IMR-90 (cell line): ENCODE results near the gene CCR5. TPM values are rescaled to one million over a fixed set of nuclear protein-coding genes. Genes with fewer than 3 reads are reported as not detected.
"Not testable (repeated sequence)": the region's sequence is repeated elsewhere in the genome, so short reads cannot be mapped to it uniquely, and the experiment has no call there.

Source experiments
- ATAC-seq: fragments of 200-7000 bp; cut with Tn5 transposase; 2 replicates; pipeline ENCODE4 v1.9.1; 2020; ENCODE audit warnings: low read depth, mild to moderate bottlenecking, moderate library complexity
- BruUV-seq: library from RNA; stranded (reverse); fragments of 400-500 nt; replicated peaks from 2 replicates; lab custom pipeline; 2021; lab: Mats Ljungman, UMichigan
- CTCF ChIA-PET: fragments of 300-600 bp; formaldehyde crosslinking; extraction: SDS; loops from one replicate; lab custom pipeline; 2021; ENCODE audit warnings: antibody characterized with exemption; lab: Yijun Ruan, JAX
- POLR2A ChIA-PET: fragments of 300-600 bp; sonication (Branson Sonifier 250); formaldehyde crosslinking; loops from one replicate; lab custom pipeline; 2022; ENCODE audit warnings: antibody characterized with exemption; ENCODE audit not compliant: unreplicated experiment; lab: Charles Lee
- DNase-seq: peaks from one replicate; pipeline ENCODE4 v3.0.0; 2013
- H2AFZ ChIP-seq: replicated peaks from 2 replicates; pipeline ENCODE3; 2013; ENCODE audit warnings: low read length, mild to moderate bottlenecking; ENCODE audit not compliant: poor library complexity
- H2AK5ac ChIP-seq: 2 replicates; pipeline ENCODE4 v1.6.1; 2013; ENCODE audit warnings: low read depth, low read length, inconsistent platforms
- H2AK9ac ChIP-seq: replicated peaks from 2 replicates; pipeline ENCODE3; 2013; ENCODE audit warnings: mild to moderate bottlenecking, low read depth, low read length, moderate library complexity; ENCODE audit not compliant: poor library complexity
- H2BK120ac ChIP-seq: 2 replicates; pipeline ENCODE4 v1.6.1; 2013; ENCODE audit warnings: low read depth, low read length, inconsistent platforms
- H2BK15ac ChIP-seq: 3 replicates; pipeline ENCODE4 v1.6.1; 2013; ENCODE audit warnings: low read depth, low read length, inconsistent platforms
- H2BK20ac ChIP-seq: 2 replicates; pipeline ENCODE4 v1.6.1; 2013; ENCODE audit warnings: low read depth, mild to moderate bottlenecking, inconsistent platforms, low read length, moderate library complexity
- H2BK5ac ChIP-seq: 2 replicates; pipeline ENCODE4 v1.6.1; 2013; ENCODE audit warnings: mild to moderate bottlenecking, low read depth, low read length, inconsistent platforms; ENCODE audit not compliant: poor library complexity, severe bottlenecking
- H3K14ac ChIP-seq: replicated peaks from 2 replicates; pipeline ENCODE4 v1.6.1; 2013; ENCODE audit warnings: low read depth, low read length, inconsistent platforms
- H3K18ac ChIP-seq: 2 replicates; pipeline ENCODE4 v1.6.1; 2013; ENCODE audit warnings: low read depth, low read length, control low read depth
- H3K23ac ChIP-seq: 2 replicates; pipeline ENCODE4 v1.6.1; 2013; ENCODE audit warnings: low read depth, low read length, inconsistent platforms
- H3K27ac ChIP-seq: 2 replicates; pipeline ENCODE4 v1.5.1; 2013; ENCODE audit warnings: mild to moderate bottlenecking, control low read depth, low read length; ENCODE audit not compliant: insufficient read depth
- H3K27me3 ChIP-seq: 2 replicates; pipeline ENCODE4 v1.6.1; 2013; ENCODE audit warnings: low read length; ENCODE audit not compliant: control insufficient read depth, insufficient read depth
- H3K36me3 ChIP-seq: 2 replicates; pipeline ENCODE4 v1.6.1; 2013; ENCODE audit warnings: low read length, mixed read lengths; ENCODE audit not compliant: control insufficient read depth, insufficient read depth
- H3K4ac ChIP-seq: 2 replicates; pipeline ENCODE4 v1.6.1; 2013; ENCODE audit warnings: low read depth, low read length, inconsistent platforms
- H3K4me1 ChIP-seq: 2 replicates; pipeline ENCODE4 v1.6.1; 2013; ENCODE audit warnings: low read length, mixed read lengths; ENCODE audit not compliant: control insufficient read depth, insufficient read depth
- H3K4me2 ChIP-seq: 2 replicates; pipeline ENCODE4 v1.6.1; 2013; ENCODE audit warnings: low read depth, mild to moderate bottlenecking, control low read depth, low read length, moderate library complexity
- H3K4me3 ChIP-seq: 2 replicates; pipeline ENCODE4 v1.5.1; 2013; ENCODE audit warnings: low read depth, mild to moderate bottlenecking, control low read depth, low read length, moderate library complexity; ENCODE audit not compliant: insufficient read depth
- H3K56ac ChIP-seq: 2 replicates; pipeline ENCODE4 v1.6.1; 2013; ENCODE audit warnings: low read length, inconsistent platforms; ENCODE audit not compliant: insufficient read depth; ENCODE audit errors: extremely low read depth
- H3K79me1 ChIP-seq, 2 experiments: 2 replicates each; pipeline ENCODE4 v1.6.1; 2013; ENCODE audit warnings: low read length in 2 of 2, inconsistent platforms in 1 of 2, low read depth in 1 of 2
- H3K9ac ChIP-seq: 2 replicates; pipeline ENCODE4 v1.6.1; 2013; ENCODE audit warnings: low read depth, low read length, control low read depth
- H3K9me1 ChIP-seq: 2 replicates; pipeline ENCODE4 v1.6.1; 2013; ENCODE audit warnings: low read length, inconsistent platforms; ENCODE audit not compliant: insufficient read depth
- H3K9me3 ChIP-seq: 2 replicates; pipeline ENCODE4 v1.6.1; 2013; ENCODE audit warnings: low read length; ENCODE audit not compliant: control insufficient read depth, insufficient read depth
- H4K20me1 ChIP-seq: 2 replicates; pipeline ENCODE4 v1.6.1; 2013; ENCODE audit warnings: low read length, inconsistent platforms; ENCODE audit not compliant: insufficient read depth
- H4K5ac ChIP-seq: 2 replicates; pipeline ENCODE4 v1.6.1; 2013; ENCODE audit warnings: mild to moderate bottlenecking, low read depth, low read length, control low read depth
- H4K8ac ChIP-seq, 2 experiments: 2 replicates each; pipeline ENCODE4 v1.6.1; 2013; ENCODE audit warnings: low read depth in 2 of 2, low read length in 2 of 2, control low read depth in 1 of 2, inconsistent platforms in 1 of 2
- H4K91ac ChIP-seq: 2 replicates; pipeline ENCODE4 v1.6.1; 2013; ENCODE audit warnings: low read depth, low read length, inconsistent platforms; ENCODE audit not compliant: insufficient read depth
- ELK1 ChIP-seq: fragments of 150-350 bp; IDR thresholded peaks from 2 replicates; pipeline ENCODE4 v1.6.1; 2016; ENCODE audit warnings: low read depth, mild to moderate bottlenecking, low read length, moderate library complexity, borderline replicate concordance
- RAD21 ChIP-seq: IDR thresholded peaks from 2 replicates; pipeline ENCODE4 v1.6.1; 2012; ENCODE audit warnings: low read length, improper control_type of control experiment
- WGBS, 2 experiments: methylation state at CpG; one replicate each; pipeline versions ENCODE4 v1.1.5 to v1.1.7; 2013; ENCODE audit warnings: missing lambda C conversion rate in 2 of 2; ENCODE audit not compliant: insufficient read length in 1 of 2; ENCODE audit errors: extremely low coverage in 2 of 2; 5-methylcytosine and 5-hydroxymethylcytosine counted together
- dilution Hi-C: fragments of 300-500 bp; cut with HindIII; formaldehyde crosslinking; loops from one replicate; pipeline ENCODE4 v1.14.3; 2018; ENCODE audit warnings: low sequenced_read_pairs; ENCODE audit not compliant: unreplicated experiment
- in situ Hi-C: fragments of 300-500 bp; cut with MboI; formaldehyde crosslinking; loops from 3 replicates; pipeline ENCODE4 v1.14.3; 2019; ENCODE audit warnings: low sequenced_read_pairs, inconsistent platforms, mixed read lengths
- intact Hi-C: fragments of 100-400 bp; cut with micrococcal nuclease; formaldehyde crosslinking; loops from 2 replicates; pipeline ENCODE4 v1.10.0; 2022
- polyA plus RNA-seq, 3 experiments: library from polyadenylated mRNA; depleted of rRNA; stranded (reverse); fragments of >200 nt; gene quantifications; 2 replicates each; pipeline ENCODE4 v1.2.3, GENCODE V29; 2012; ENCODE audit warnings: low replicate concordance in 1 of 3
- total RNA-seq: library from RNA; depleted of rRNA; stranded (reverse); fragments of >200 nt; gene quantifications from 2 replicates; pipeline ENCODE4 v1.2.3, GENCODE V29; 2012

CCR5 gene
- total and polyA plus RNA-seq, 2 of the 4 experiments (the other 2 are of a cell fraction), result not detected

GRCh38 chr3:46325645-46326300 lies 45.0 kb upstream of the CCR5 start:
- Histone ChIP-seq H2AK9ac (no peak overlapping the region), H4K91ac (no peak overlapping the region), H3K56ac (no peak overlapping the region), H2BK5ac (no peak overlapping the region), H3K9me3 (no peaks in the 10 kb centered on the region), H3K36me3 (no peaks in the 10 kb centered on the region), H3K9ac (no peak overlapping the region), H4K20me1 (no peaks in the 10 kb centered on the region), H2AK5ac (no peak overlapping the region), H3K27me3 (peaks cover 3% of the 10 kb centered on the region; the same call in 1 of the 2 replicates), H3K4me3 (no peak overlapping the region), H4K8ac (no peak overlapping the region), H2BK15ac (no peak overlapping the region), H3K18ac (no peak overlapping the region), H2BK120ac (no peak overlapping the region), H3K9me1 (no peaks in the 10 kb centered on the region), H3K27ac (no peak overlapping the region), H3K4ac (no peak overlapping the region), H3K14ac (no peak overlapping the region), H3K4me1 (no peaks in the 10 kb centered on the region), H2AFZ (no peak overlapping the region), H3K79me1 (no peaks in the 10 kb centered on the region), H4K5ac (no peak overlapping the region), H3K23ac (no peak overlapping the region), H2BK20ac (no peak overlapping the region), H3K4me2 (no peak overlapping the region)
- intact Hi-C loops, result no loop called here
- DNase-seq (no peak), ATAC-seq (no peak)
- CTCF ChIA-PET, result no interaction called here
- no CpG with 5 or more reads among the region's 1 CpG for WGBS, 2 experiments
- TF ChIP-seq RAD21 (no peak), ELK1 (no peak)
- dilution Hi-C loops, result no loop called here
- in situ Hi-C loops, result no loop called here
- POLR2A ChIA-PET, result no interaction called here
- BruUV-seq, result no TSS peak

- WGBS, 2 experiments, result 82% methylated on average over 3 of the region's 3 CpGs; no CpG with 5 or more reads in 1 of the 2 experiments
- dilution Hi-C loops, CTCF ChIA-PET: not testable (repeated sequence)
Measured at GRCh38 chr3:46330676-46331075, 40.1 kb upstream of the CCR5 start.

More at GRCh38 chr3:46330676-46331075, 40.1 kb upstream of the CCR5 start:
- H3K36me3 ChIP-seq, H3K9me1 ChIP-seq, H3K79me1 ChIP-seq, H3K9ac ChIP-seq, H2BK120ac ChIP-seq, H2BK5ac ChIP-seq, H3K14ac ChIP-seq, H2BK20ac ChIP-seq, H3K23ac ChIP-seq, H4K8ac ChIP-seq, H2AFZ ChIP-seq, H4K91ac ChIP-seq, H2BK15ac ChIP-seq, DNase-seq, H3K18ac ChIP-seq, ATAC-seq, POLR2A ChIA-PET, in situ Hi-C loops, H2AK9ac ChIP-seq, H3K4me2 ChIP-seq, BruUV-seq, H3K9me3 ChIP-seq, H3K4me3 ChIP-seq, H4K20me1 ChIP-seq, H3K4me1 ChIP-seq, intact Hi-C loops, H3K27me3 ChIP-seq, H3K27ac ChIP-seq, H3K56ac ChIP-seq, H3K4ac ChIP-seq, H2AK5ac ChIP-seq, H4K5ac ChIP-seq: not testable (repeated sequence)
